ENCODE data around the gene GOLGA8M.
"Not testable (repeated sequence)": the region's sequence is repeated elsewhere in the genome, so short reads cannot be mapped to it uniquely, and the experiment has no call there.

Gene GOLGA8M

GRCh38 chr15:28660750-28661149 is 51.5 kb downstream of the GOLGA8M start:
- not testable (repeated sequence) for DNase-seq

GRCh38 chr15:28656018-28656360 is 56.2 kb downstream of the GOLGA8M start:
- not testable (repeated sequence) for DNase-seq

- DNase-seq, result not testable (repeated sequence)
Observed at GRCh38 chr15:28655329-28656017, 56.7 kb downstream of the GOLGA8M start.

GRCh38 chr15:28654194-28654593 is 58.0 kb downstream of the GOLGA8M start:
- not testable (repeated sequence) for DNase-seq

- not testable (repeated sequence) for DNase-seq
Observed at GRCh38 chr15:28652538-28652937, 59.7 kb downstream of the GOLGA8M start.

Measured in NCI-H446 treated with DMSO at 0.1 percent for 48 hours (cell line).